Upper lobe of left lung (tissue), 6 donors: Measurements from ENCODE around the gene AFG3L2. TPM values are rescaled to one million over a fixed set of nuclear protein-coding genes. Genes with fewer than 3 reads are reported as not detected.

Source experiments
- ATAC-seq, 2 donors: fragments of 200-7000 bp; cut with Tn5 transposase; one replicate each; pipeline ENCODE4 v1.9.1; 2022; ENCODE audit warnings: mild to moderate bottlenecking in 2 of 2, moderate library complexity in 2 of 2; ENCODE audit not compliant: low FRiP score in 2 of 2
- DNase-seq, 2 donors: peaks; one replicate each; pipeline ENCODE4 v3.0.0-alpha.2; 2019 to 2020
- H3K27ac ChIP-seq, 4 donors: fragments of 200-600 bp; sonication (generic); one replicate each; pipeline ENCODE4 v1.5.1; 2016 to 2019
- H3K27me3 ChIP-seq, 4 donors: fragments of 200-600 bp; sonication (generic); one replicate each; pipeline ENCODE4 v1.5.1; 2017 to 2019
- H3K36me3 ChIP-seq, 4 donors: fragments of 200-600 bp; sonication (generic); one replicate each; pipeline ENCODE4 v1.5.1; 2016 to 2019
- H3K4me1 ChIP-seq, 4 donors: fragments of 200-600 bp; sonication (generic); one replicate each; pipeline ENCODE4 v1.5.1; 2018 to 2019
- H3K4me3 ChIP-seq, 4 donors: fragments of 200-600 bp; sonication (generic); one replicate each; pipeline ENCODE4 v1.5.1; 2017 to 2019; ENCODE audit warnings: mild to moderate bottlenecking in 2 of 4, moderate library complexity in 1 of 4
- H3K9me3 ChIP-seq, 4 donors: fragments of 200-600 bp; sonication (generic); one replicate each; pipeline ENCODE4 v1.5.1; 2018 to 2019
- CTCF ChIP-seq, 6 experiments: fragments of 450-650 bp in 4 of 6; fragments of 200-600 bp in 2 of 6; sonication (generic) in 2 of 6; IDR thresholded peaks; one replicate each; pipeline ENCODE4 v1.5.1; 2016 to 2019; ENCODE audit warnings: antibody characterized with exemption in 6 of 6
- EP300 ChIP-seq, 4 donors: sonication (generic); formaldehyde crosslinking; IDR thresholded peaks; one replicate each; pipeline ENCODE4 v1.5.1; 2017; ENCODE audit warnings: antibody characterized with exemption in 4 of 4, control low read depth in 2 of 4
- POLR2A ChIP-seq, 4 donors: fragments of 450-650 bp; IDR thresholded peaks; one replicate each; pipeline ENCODE4 v1.5.1; 2016 to 2017; ENCODE audit warnings: antibody characterized with exemption in 4 of 4, mild to moderate bottlenecking in 2 of 4
- POLR2AphosphoS5 ChIP-seq, 2 donors: sonication (generic); formaldehyde crosslinking; IDR thresholded peaks; one replicate each; pipeline ENCODE4 v1.5.1; 2017; ENCODE audit warnings: antibody characterized with exemption in 2 of 2
- WGBS, 2 donors: methylation state at CpG; one replicate each; pipeline ENCODE4 v1.1.5; 2017 to 2018; 5-methylcytosine and 5-hydroxymethylcytosine counted together
- total RNA-seq, 6 donors: library from RNA; depleted of rRNA in 4 of 6; stranded (reverse); fragments of >200 nt in 4 of 6; gene quantifications; one replicate each; pipeline versions ENCODE4 v1.1.0 to v1.2.1, GENCODE V29; 2016 to 2021
- donor health status: DM: no; HTN: no; CAD: no; lungs with moderate emphysema.
- donor health status: DM: no; HTN: yes; CAD: no; lungs with severe emphysema.

AFG3L2 gene
- total RNA-seq, 6 donors from 2014 or later, result 31.3 to 55.6 (median 38.3) TPM

GRCh38 chr18:12371590-12371989 lies 5.4 kb downstream of the AFG3L2 start:
- no peaks in the 10 kb centered on the region for H3K27me3 ChIP-seq
- WGBS, 2 donors, result 75 to 90% methylated on average over 2 of the region's 2 CpGs
- TF ChIP-seq POLR2A (IDR thresholded peaks at IDR 0.05), result no peak
- no peak for TF ChIP-seq EP300 (IDR thresholded peaks at IDR 0.05)
- no peak for TF ChIP-seq CTCF (IDR thresholded peaks at IDR 0.05)
- no peak for TF ChIP-seq POLR2AphosphoS5 (IDR thresholded peaks at IDR 0.05)
- ATAC-seq (no peak), DNase-seq (no peak)
- H3K4me1 ChIP-seq, result peaks cover 30 to 47% (median 34%) of the 10 kb centered on the region in 4 donors
- H3K9me3 ChIP-seq, result no peaks in the 10 kb centered on the region
- H3K4me3 ChIP-seq, result no peak overlapping the region
- H3K27ac ChIP-seq, result no peak overlapping the region
- peaks cover 4 to 31% (median 10%) of the 10 kb centered on the region in 4 donors for H3K36me3 ChIP-seq

GRCh38 chr18:12369211-12369610 lies 7.8 kb downstream of the AFG3L2 start:
- H3K4me3 ChIP-seq, result no peak overlapping the region
- H3K27me3 ChIP-seq, result no peaks in the 10 kb centered on the region
- ATAC-seq (no peak), DNase-seq (no peak)
- H3K9me3 ChIP-seq, result no peaks in the 10 kb centered on the region
- 87 to 89% methylated on average over 6 to 7 of the region's 7 CpGs for WGBS, 2 donors
- H3K4me1 ChIP-seq, result peaks cover 11 to 24% (median 17%) of the 10 kb centered on the region in 4 donors
- peaks cover 7 to 50% (median 27%) of the 10 kb centered on the region in 4 donors for H3K36me3 ChIP-seq
- no peak for TF ChIP-seq POLR2AphosphoS5 (IDR thresholded peaks at IDR 0.05)
- TF ChIP-seq EP300 (IDR thresholded peaks at IDR 0.05), result no peak
- no peak for TF ChIP-seq CTCF (IDR thresholded peaks at IDR 0.05)
- TF ChIP-seq POLR2A (IDR thresholded peaks at IDR 0.05), result no peak
- no peak overlapping the region for H3K27ac ChIP-seq

- ATAC-seq (no peak), DNase-seq (no peak)
- TF ChIP-seq CTCF (IDR thresholded peaks at IDR 0.05) (no peak), POLR2AphosphoS5 (IDR thresholded peaks at IDR 0.05) (no peak)
- Histone ChIP-seq H3K4me1 (peaks cover 0 to 1% (median 0%) of the 10 kb centered on the region in 4 donors), H3K36me3 (peaks cover 11 to 73% (median 44%) of the 10 kb centered on the region in 4 donors), H3K4me3 (no peak overlapping the region), H3K27ac (no peak overlapping the region), H3K27me3 (no peaks in the 10 kb centered on the region), H3K9me3 (no peaks in the 10 kb centered on the region)
- 91 to 95% methylated on average over 5 of the region's 5 CpGs for WGBS, 2 donors
These were observed 10.2 kb downstream of the AFG3L2 start for GRCh38 chr18:12366784-12367183.

- TF ChIP-seq POLR2A (IDR thresholded peaks at IDR 0.05), result no peak
- TF ChIP-seq CTCF (IDR thresholded peaks at IDR 0.05), result no peak
- TF ChIP-seq EP300 (IDR thresholded peaks at IDR 0.05), result no peak
- no peak for TF ChIP-seq POLR2AphosphoS5 (IDR thresholded peaks at IDR 0.05)
- peaks cover 11 to 77% (median 46%) of the 10 kb centered on the region in 4 donors for H3K36me3 ChIP-seq
These were observed 10.6 kb downstream of the AFG3L2 start for GRCh38 chr18:12366379-12366778.

GRCh38 chr18:12362473-12363174 lies 14.4 kb downstream of the AFG3L2 start:
- Histone ChIP-seq H3K4me3 (no peak overlapping the region), H3K27ac (no peak overlapping the region), H3K36me3 (peaks cover 22 to 95% (median 73%) of the 10 kb centered on the region in 4 donors), H3K4me1 (no peaks in the 10 kb centered on the region), H3K27me3 (no peaks in the 10 kb centered on the region), H3K9me3 (no peaks in the 10 kb centered on the region)
- WGBS, 2 donors, result 87 to 89% methylated on average over 11 of the region's 11 CpGs
- TF ChIP-seq POLR2AphosphoS5 (IDR thresholded peaks at IDR 0.05) (no peak), EP300 (IDR thresholded peaks at IDR 0.05) (no peak), CTCF (IDR thresholded peaks at IDR 0.05) (no peak), POLR2A (IDR thresholded peaks at IDR 0.05) (no peak)
- ATAC-seq (no peak), DNase-seq (no peak)

More at GRCh38 chr18:12366379-12366778, 10.6 kb downstream of the AFG3L2 start:
- WGBS, 2 donors, result 97 to 99% methylated on average over 8 of the region's 8 CpGs
- ATAC-seq (no peak), DNase-seq (no peak)
- H3K27me3 ChIP-seq, result no peaks in the 10 kb centered on the region
- no peak overlapping the region for H3K4me3 ChIP-seq
- H3K9me3 ChIP-seq, result no peaks in the 10 kb centered on the region
- H3K27ac ChIP-seq, result no peak overlapping the region
- H3K4me1 ChIP-seq, result no peaks in the 10 kb centered on the region
